WTC11 (cell line): Measurements from ENCODE around the gene CFAP251.

Experiments used
- ATF1 ChIP-seq: sonication (generic); formaldehyde crosslinking; IDR thresholded peaks from 2 replicates; pipeline ENCODE4 v1.8.1; 2023; ENCODE audit warnings: mild to moderate bottlenecking, moderate library complexity, missing genetic modification reagents
- CTCF ChIP-seq: fragments of 200-600 bp; IDR thresholded peaks from 2 replicates; pipeline ENCODE4 v1.8.0; 2022; ENCODE audit warnings: antibody characterized with exemption
- FOXJ3 ChIP-seq: sonication (generic); formaldehyde crosslinking; IDR thresholded peaks from 2 replicates; pipeline ENCODE4 v1.9.0; 2021; ENCODE audit warnings: missing genetic modification reagents, mild to moderate bottlenecking, borderline replicate concordance
- GABPB1 ChIP-seq: sonication (generic); formaldehyde crosslinking; IDR thresholded peaks from 2 replicates; pipeline ENCODE4 v1.8.1; 2023; ENCODE audit warnings: mild to moderate bottlenecking, missing genetic modification reagents
- MLX ChIP-seq: sonication (generic); formaldehyde crosslinking; IDR thresholded peaks from 2 replicates; pipeline ENCODE4 v1.8.1; 2023; ENCODE audit warnings: mild to moderate bottlenecking, missing genetic modification reagents, moderate library complexity
- NFE2L1 ChIP-seq: sonication (generic); formaldehyde crosslinking; IDR thresholded peaks from 2 replicates; pipeline ENCODE4 v1.8.1; 2023; ENCODE audit warnings: missing genetic modification reagents
- SMAD4 ChIP-seq: sonication (generic); formaldehyde crosslinking; IDR thresholded peaks from 2 replicates; pipeline ENCODE4 v1.8.0; 2022; ENCODE audit warnings: mild to moderate bottlenecking, missing genetic modification reagents
- TCF7 ChIP-seq: sonication (generic); formaldehyde crosslinking; IDR thresholded peaks from 2 replicates; pipeline ENCODE4 v1.8.0; 2022; ENCODE audit warnings: mild to moderate bottlenecking, low read depth, missing genetic modification reagents, moderate library complexity
- TEAD1 ChIP-seq: sonication (generic); formaldehyde crosslinking; IDR thresholded peaks from 2 replicates; pipeline ENCODE4 v1.8.0; 2022; ENCODE audit warnings: mild to moderate bottlenecking, missing genetic modification reagents
- TEAD4 ChIP-seq: sonication (generic); formaldehyde crosslinking; IDR thresholded peaks from 2 replicates; pipeline ENCODE4 v1.8.0; 2022; ENCODE audit warnings: mild to moderate bottlenecking, missing genetic modification reagents
- ZNF232 ChIP-seq: sonication (generic); formaldehyde crosslinking; IDR thresholded peaks from 2 replicates; pipeline ENCODE4 v1.8.0; 2022; ENCODE audit warnings: mild to moderate bottlenecking, missing genetic modification reagents
- ZNF396 ChIP-seq: fragments of 250-450 bp; sonication (Bioruptor Pico); IDR thresholded peaks from 2 replicates; pipeline ENCODE4 v1.8.0; 2021; ENCODE audit warnings: mild to moderate bottlenecking, moderate library complexity, borderline replicate concordance
- TF ChIP-seq, protein P1 (sequence below): sonication (generic); formaldehyde crosslinking; IDR thresholded peaks from 2 replicates; pipeline ENCODE4 v1.8.0; 2022; ENCODE audit warnings: mild to moderate bottlenecking, missing genetic modification reagents
- TF ChIP-seq, protein P2 (sequence below): sonication (generic); formaldehyde crosslinking; conservative IDR thresholded peaks from 2 replicates; pipeline ENCODE4 v1.8.1; 2022; ENCODE audit warnings: mild to moderate bottlenecking, missing genetic modification reagents

GRCh38 chr12:122043476-122043875 is 125.1 kb downstream of the CFAP251 start:
- TF ChIP-seq SMAD4 (CRISPR knock-in tag) (no peak), CTCF (no peak), TEAD4 (CRISPR knock-in tag) (no peak), ZNF396 (CRISPR knock-in tag) (no peak), GABPB1 (no peak), ATF1 (CRISPR knock-in tag) (no peak), ZNF232 (no peak), TEAD1 (CRISPR knock-in tag) (no peak), TCF7 (CRISPR knock-in tag) (no peak), NFE2L1 (CRISPR knock-in tag) (no peak), MLX (no peak), FOXJ3 (CRISPR knock-in tag) (no peak)
- TF ChIP-seq, protein P1, sequence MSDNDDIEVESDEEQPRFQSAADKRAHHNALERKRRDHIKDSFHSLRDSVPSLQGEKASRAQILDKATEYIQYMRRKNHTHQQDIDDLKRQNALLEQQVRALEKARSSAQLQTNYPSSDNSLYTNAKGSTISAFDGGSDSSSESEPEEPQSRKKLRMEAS (CRISPR knock-in tag), result no peak
- TF ChIP-seq, protein P2, sequence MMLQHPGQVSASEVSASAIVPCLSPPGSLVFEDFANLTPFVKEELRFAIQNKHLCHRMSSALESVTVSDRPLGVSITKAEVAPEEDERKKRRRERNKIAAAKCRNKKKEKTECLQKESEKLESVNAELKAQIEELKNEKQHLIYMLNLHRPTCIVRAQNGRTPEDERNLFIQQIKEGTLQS (CRISPR knock-in tag), result no peak
